ENCODE results near the gene TSHB. TPM values are rescaled to one million over a fixed set of nuclear protein-coding genes. Genes with fewer than 3 reads are reported as not detected.
"Not testable (repeated sequence)": the region's sequence is repeated elsewhere in the genome, so short reads cannot be mapped to it uniquely, and the experiment has no call there.

TSHB gene
- polyA plus RNA-seq, 3 donors, result not detected

- no peak overlapping the region for H3K4me3 Mint-ChIP-seq
- no peak overlapping the region for H3K4me2 ChIP-seq (replicated peaks; ENCODE audit: extremely low read depth, low read length, poor library complexity, severe bottlenecking)
- H2AFZ ChIP-seq (ENCODE audit: insufficient read depth, low read depth, low read length, poor library complexity, severe bottlenecking), result no peak overlapping the region
- H4K20me1 ChIP-seq (ENCODE audit: insufficient read depth, low read length), result no peaks in the 10 kb centered on the region
- H3K4me1 ChIP-seq (ENCODE audit: control insufficient read depth in 1 of 2, insufficient read depth in 2 of 2, low read length in 2 of 2), result peaks cover 0 to 7% of the 10 kb centered on the region in 2 donors
- no peaks in the 10 kb centered on the region for H3K36me3 ChIP-seq (replicated peaks in 1 of 2; ENCODE audit: control insufficient read depth in 1 of 2, insufficient read depth in 2 of 2, low read length in 2 of 2)
- no peak overlapping the region for H3K27ac ChIP-seq (ENCODE audit: low read depth in 1 of 2, low read length in 2 of 2)
- no peaks in the 10 kb centered on the region for H3K9me3 ChIP-seq (replicated peaks in 1 of 2; ENCODE audit: control insufficient read depth in 1 of 2, insufficient read depth in 1 of 2, low read length in 2 of 2)
- peaks cover 0 to 1% (median 0%) of the 10 kb centered on the region in 3 donors for H3K27me3 Mint-ChIP-seq (ENCODE audit: low read depth in 3 of 3)
- H3K9me3 Mint-ChIP-seq, result peaks cover 2 to 6% (median 4%) of the 10 kb centered on the region in 7 donors
- H3K4me1 Mint-ChIP-seq, result peaks cover 10% of the 10 kb centered on the region
- no peaks in the 10 kb centered on the region for H3K27me3 ChIP-seq (ENCODE audit: control insufficient read depth in 2 of 2, insufficient read depth in 2 of 2, low read length in 2 of 2)
- H3K9ac ChIP-seq (ENCODE audit: insufficient read depth, low read length, poor library complexity, severe bottlenecking), result no peak overlapping the region
- DNase-seq, result no peak
- no peak overlapping the region for H3K27ac Mint-ChIP-seq
- H3K36me3 Mint-ChIP-seq, result no peaks in the 10 kb centered on the region
- TF ChIP-seq, protein P1, sequence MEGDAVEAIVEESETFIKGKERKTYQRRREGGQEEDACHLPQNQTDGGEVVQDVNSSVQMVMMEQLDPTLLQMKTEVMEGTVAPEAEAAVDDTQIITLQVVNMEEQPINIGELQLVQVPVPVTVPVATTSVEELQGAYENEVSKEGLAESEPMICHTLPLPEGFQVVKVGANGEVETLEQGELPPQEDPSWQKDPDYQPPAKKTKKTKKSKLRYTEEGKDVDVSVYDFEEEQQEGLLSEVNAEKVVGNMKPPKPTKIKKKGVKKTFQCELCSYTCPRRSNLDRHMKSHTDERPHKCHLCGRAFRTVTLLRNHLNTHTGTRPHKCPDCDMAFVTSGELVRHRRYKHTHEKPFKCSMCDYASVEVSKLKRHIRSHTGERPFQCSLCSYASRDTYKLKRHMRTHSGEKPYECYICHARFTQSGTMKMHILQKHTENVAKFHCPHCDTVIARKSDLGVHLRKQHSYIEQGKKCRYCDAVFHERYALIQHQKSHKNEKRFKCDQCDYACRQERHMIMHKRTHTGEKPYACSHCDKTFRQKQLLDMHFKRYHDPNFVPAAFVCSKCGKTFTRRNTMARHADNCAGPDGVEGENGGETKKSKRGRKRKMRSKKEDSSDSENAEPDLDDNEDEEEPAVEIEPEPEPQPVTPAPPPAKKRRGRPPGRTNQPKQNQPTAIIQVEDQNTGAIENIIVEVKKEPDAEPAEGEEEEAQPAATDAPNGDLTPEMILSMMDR (IDR thresholded peaks at IDR 0.05), result no peak
- no peak overlapping the region for H3K4me3 ChIP-seq (replicated peaks in 1 of 3; ENCODE audit: low read depth in 2 of 3, low read length in 3 of 3)
- H3K79me2 ChIP-seq (ENCODE audit: insufficient read depth, low read length), result no peaks in the 10 kb centered on the region
- WGBS (ENCODE audit: insufficient coverage), result 100% methylated on average over 1 of the region's 2 CpGs
- intact Hi-C loops (cut with micrococcal nuclease), result no loop called here
Observed at GRCh38 chr1:115013792-115014191, 15.8 kb upstream of the TSHB start.

- 80% methylated on average over 8 of the region's 9 CpGs for WGBS (ENCODE audit: insufficient coverage)
- H3K9me3 Mint-ChIP-seq, result peaks cover 0 to 20% (median 3%) of the 10 kb centered on the region in 7 donors
- H4K20me1 ChIP-seq (ENCODE audit: insufficient read depth, low read length); H3K9me3 ChIP-seq (replicated peaks in 1 of 2; ENCODE audit: control insufficient read depth in 1 of 2, insufficient read depth in 1 of 2, low read length in 2 of 2); H3K27ac ChIP-seq (ENCODE audit: low read depth in 1 of 2, low read length in 2 of 2); intact Hi-C loops (cut with micrococcal nuclease); H3K4me2 ChIP-seq (replicated peaks; ENCODE audit: extremely low read depth, low read length, poor library complexity, severe bottlenecking); H3K27me3 ChIP-seq (ENCODE audit: control insufficient read depth in 2 of 2, insufficient read depth in 2 of 2, low read length in 2 of 2); H3K4me1 ChIP-seq (ENCODE audit: control insufficient read depth in 1 of 2, insufficient read depth in 2 of 2, low read length in 2 of 2); H2AFZ ChIP-seq (ENCODE audit: insufficient read depth, low read depth, low read length, poor library complexity, severe bottlenecking); H3K27me3 Mint-ChIP-seq (ENCODE audit: low read depth in 3 of 3); H3K27ac Mint-ChIP-seq; H3K9ac ChIP-seq (ENCODE audit: insufficient read depth, low read length, poor library complexity, severe bottlenecking); DNase-seq; H3K36me3 ChIP-seq (replicated peaks in 1 of 2; ENCODE audit: control insufficient read depth in 1 of 2, insufficient read depth in 2 of 2, low read length in 2 of 2); H3K79me2 ChIP-seq (ENCODE audit: insufficient read depth, low read length); H3K4me1 Mint-ChIP-seq; H3K4me3 ChIP-seq (replicated peaks in 1 of 3; ENCODE audit: low read depth in 2 of 3, low read length in 3 of 3); H3K4me3 Mint-ChIP-seq; H3K36me3 Mint-ChIP-seq: not testable (repeated sequence)
Observed at GRCh38 chr1:115019549-115019948, 10.1 kb upstream of the TSHB start.
